Adrenal gland (tissue), 12 donors: ENCODE data around the gene FAM13B. TPM values are rescaled to one million over a fixed set of nuclear protein-coding genes. Genes with fewer than 3 reads are reported as not detected.
A peak's percentile ranks its signal among the peaks of the same experiment; 100 is the strongest.

Experiments used
- DNase-seq, 7 donors: peaks; one replicate each; pipeline ENCODE4 v3.0.0-alpha.2; 2019 to 2020
- H3K27ac ChIP-seq, 5 donors: fragments of 200-600 bp; sonication (generic) in 4 of 5; 1 replicate in 3 of 5; 2 replicates in 2 of 5; pipeline versions ENCODE4 v1.5.1 to v1.8.0; 2016 to 2020; ENCODE audit warnings: mild to moderate bottlenecking in 1 of 5
- H3K27me3 ChIP-seq: fragments of 200-600 bp; 2 replicates; pipeline ENCODE4 v1.8.0; 2021
- H3K36me3 ChIP-seq, 2 donors: fragments of 200-600 bp; replicated peaks in 1 of 2; 1 replicate in 1 of 2; 2 replicates in 1 of 2; pipeline versions ENCODE4 v1.5.1 to v1.8.0; 2018 to 2022
- H3K4me1 ChIP-seq, 2 donors: fragments of 200-600 bp; replicated peaks in 1 of 2; 1 replicate in 1 of 2; 2 replicates in 1 of 2; pipeline versions ENCODE4 v1.5.1 to v1.8.0; 2018 to 2021
- H3K4me3 ChIP-seq, 4 donors: fragments of 200-600 bp; sonication (generic) in 3 of 4; one replicate each; pipeline ENCODE4 v1.5.1; 2016 to 2018
- H3K9me3 ChIP-seq, 3 donors: fragments of 200-600 bp; sonication (generic) in 1 of 3; replicated peaks in 1 of 3; 1 replicate in 2 of 3; 2 replicates in 1 of 3; pipeline versions ENCODE4 v1.5.1 to v1.8.0; 2016 to 2021
- CTCF ChIP-seq, 6 experiments: fragments of 450-650 bp in 4 of 6; fragments of 200-600 bp in 2 of 6; sonication (generic) in 1 of 6; IDR thresholded peaks; 1 replicate in 5 of 6; 2 replicates in 1 of 6; pipeline versions ENCODE4 v1.5.1 to v1.8.0; 2016 to 2021; ENCODE audit warnings: antibody characterized with exemption in 6 of 6, mild to moderate bottlenecking in 2 of 6, moderate library complexity in 1 of 6
- POLR2A ChIP-seq, 2 donors: fragments of 450-650 bp; IDR thresholded peaks; one replicate each; pipeline ENCODE4 v1.6.1; 2017; ENCODE audit warnings: antibody characterized with exemption in 2 of 2, mild to moderate bottlenecking in 2 of 2, moderate library complexity in 1 of 2
- WGBS, 4 donors: extraction: QIAGEN DNeasy Blood & Tissue Kit in 2 of 4; methylation state at CpG; one replicate each; pipeline versions ENCODE4 v1.1.5 to v1.1.7; 2013 to 2017; 5-methylcytosine and 5-hydroxymethylcytosine counted together
- intact Hi-C, 2 donors: fragments of 100-400 bp; cut with DNase I; formaldehyde crosslinking; loops; one replicate each; pipeline versions ENCODE4 v1.14.1 to v1.15.0; 2022 to 2023
- polyA plus RNA-seq, 3 donors: library from polyadenylated mRNA; stranded (reverse); fragments of 200-250 nt in 2 of 3; fragments of 350-450 nt in 1 of 3; fragmentation: Illumina TruSeq in 1 of 3; extraction: RNeasy Lipid Tissue Mini Kit (QIAGEN cat#74804) in 1 of 3; gene quantifications; one replicate each; pipeline ENCODE4 v1.2.3, GENCODE V29; 2013 to 2014
- total RNA-seq, 9 donors: library from RNA; depleted of rRNA in 4 of 9; stranded (reverse); fragments of >200 nt in 4 of 9; fragments of 120-200 nt in 1 of 9; fragmentation: NEBNext Ultra II Directional in 1 of 9; extraction: Animal tissue kit (Norgen Biotek cat#: 25700) in 1 of 9; gene quantifications; one replicate each; pipeline versions ENCODE4 v1.1.0 to v1.2.4, GENCODE V29; 2013 to 2023
- donor health status: healthy with polysubstance abuse.
- donor health status: Bipolar disorder and iron deficiency.
- donor health status: DM: yes; HTN: yes; CAD: no.
- donor health status: DM: no; HTN: no; CAD: no.
- donor health status: DM: no; HTN: no; CAD: no.
- donor health status: DM: yes; HTN: yes; CAD: no.

The FAM13B gene
- total and polyA plus RNA-seq, 12 donors = 26.5 to 208 (median 58.5) TPM

GRCh38 chr5:138065102-138065501 lies 32.2 kb upstream of the FAM13B start:
- intact Hi-C loops = no loop called here

GRCh38 chr5:138064526-138064925 lies 31.6 kb upstream of the FAM13B start:
- H3K27ac ChIP-seq = no peak overlapping the region
- no peaks in the 10 kb centered on the region for H3K4me1 ChIP-seq
- intact Hi-C loops = no loop called here
- H3K9me3 ChIP-seq = no peaks in the 10 kb centered on the region
- H3K27me3 ChIP-seq = no peaks in the 10 kb centered on the region
- DNase-seq = peak in 1 of 7 donors; percentile 31
- no peaks in the 10 kb centered on the region for H3K36me3 ChIP-seq
- H3K4me3 ChIP-seq = no peak overlapping the region
- TF ChIP-seq POLR2A (IDR thresholded peaks at IDR 0.05) (no peak), CTCF (IDR thresholded peaks at IDR 0.05) (no peak)

More at GRCh38 chr5:138065102-138065501, 32.2 kb upstream of the FAM13B start:
- no peak overlapping the region for H3K27ac ChIP-seq
- no peak for DNase-seq
- WGBS, 4 donors = 76 to 93% (median 87%) methylated on average over 5 of the region's 5 CpGs
- H3K4me3 ChIP-seq = no peak overlapping the region
- H3K36me3 ChIP-seq = no peaks in the 10 kb centered on the region
- H3K27me3 ChIP-seq = no peaks in the 10 kb centered on the region
- H3K9me3 ChIP-seq = no peaks in the 10 kb centered on the region
- no peaks in the 10 kb centered on the region for H3K4me1 ChIP-seq
- TF ChIP-seq POLR2A (IDR thresholded peaks at IDR 0.05) (no peak), CTCF (IDR thresholded peaks at IDR 0.05) (no peak)

- WGBS, 4 donors = 52 to 64% (median 57%) methylated on average over 12 to 13 of the region's 13 CpGs
- H3K27me3 ChIP-seq = no peaks in the 10 kb centered on the region
- no peaks in the 10 kb centered on the region for H3K36me3 ChIP-seq
- no peak overlapping the region for H3K4me3 ChIP-seq
- peaks cover 3 to 7% of the 10 kb centered on the region in 2 donors for H3K4me1 ChIP-seq
- no peaks in the 10 kb centered on the region for H3K9me3 ChIP-seq
- intact Hi-C loops = no loop called here
- DNase-seq = no peak
- TF ChIP-seq CTCF (IDR thresholded peaks at IDR 0.05) (no peak), POLR2A (IDR thresholded peaks at IDR 0.05) (no peak)
- no peak overlapping the region for H3K27ac ChIP-seq
Measured at GRCh38 chr5:138054847-138055558, 22.1 kb upstream of the FAM13B start.

GRCh38 chr5:138054206-138054605 lies 21.3 kb upstream of the FAM13B start:
- no peaks in the 10 kb centered on the region for H3K9me3 ChIP-seq
- H3K27me3 ChIP-seq = no peaks in the 10 kb centered on the region
- WGBS, 4 donors = 41 to 46% (median 42%) methylated on average over 3 of the region's 3 CpGs
- no peak overlapping the region for H3K4me3 ChIP-seq
- intact Hi-C loops = no loop called here
- TF ChIP-seq POLR2A (IDR thresholded peaks at IDR 0.05) (no peak), CTCF (IDR thresholded peaks at IDR 0.05) (no peak)
- H3K36me3 ChIP-seq = no peaks in the 10 kb centered on the region
- no peak for DNase-seq
- no peak overlapping the region for H3K27ac ChIP-seq
- peaks cover 3 to 7% of the 10 kb centered on the region in 2 donors for H3K4me1 ChIP-seq
